Stimulated activated CD4-positive, alpha-beta T cell treated with anti-CD3 and anti-CD28 coated beads, Interleukin-1b, Interleukin-23, amount 100 ng/mL, for 24 hours (primary cell): ENCODE results near the gene TRIML1.

Experiments used
- DNase-seq, 4 experiments: peaks; one replicate each; pipeline ENCODE4 v3.0.0-alpha.2; 2020; ENCODE audit warnings: low read depth in 4 of 4, low spot score in 1 of 4

Gene TRIML1, protein sequence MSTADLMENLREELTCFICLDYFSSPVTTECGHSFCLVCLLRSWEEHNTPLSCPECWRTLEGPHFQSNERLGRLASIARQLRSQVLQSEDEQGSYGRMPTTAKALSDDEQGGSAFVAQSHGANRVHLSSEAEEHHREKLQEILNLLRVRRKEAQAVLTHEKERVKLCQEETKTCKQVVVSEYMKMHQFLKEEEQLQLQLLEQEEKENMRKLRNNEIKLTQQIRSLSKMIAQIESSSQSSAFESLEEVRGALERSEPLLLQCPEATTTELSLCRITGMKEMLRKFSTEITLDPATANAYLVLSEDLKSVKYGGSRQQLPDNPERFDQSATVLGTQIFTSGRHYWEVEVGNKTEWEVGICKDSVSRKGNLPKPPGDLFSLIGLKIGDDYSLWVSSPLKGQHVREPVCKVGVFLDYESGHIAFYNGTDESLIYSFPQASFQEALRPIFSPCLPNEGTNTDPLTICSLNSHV

DNA sequence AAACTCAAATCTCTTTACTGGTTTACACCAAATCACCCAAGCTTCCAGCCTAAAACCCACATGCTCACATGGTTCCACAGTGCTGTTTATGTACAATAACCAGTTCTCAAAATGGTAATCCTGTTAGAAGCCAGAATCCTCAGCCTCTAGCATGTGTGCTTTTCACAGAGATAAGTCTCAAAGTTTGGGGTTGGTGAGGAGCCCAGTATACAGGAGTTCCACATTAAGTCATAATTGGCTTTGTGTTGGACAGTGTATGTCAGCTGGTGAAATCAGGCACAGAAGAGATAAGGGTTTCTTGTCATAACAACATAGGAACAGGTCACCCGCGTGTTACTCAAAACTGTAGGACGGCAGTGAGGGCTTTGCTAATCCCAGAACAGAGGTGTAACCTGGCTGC is at the start of gene TRIML1:
Gene TRIML1, plus strand, starts transcription at position 301 of the 400 bp plus-strand sequence. CDS start 118 bp downstream, outside the sequence.
- DNase-seq: no peak

DNA sequence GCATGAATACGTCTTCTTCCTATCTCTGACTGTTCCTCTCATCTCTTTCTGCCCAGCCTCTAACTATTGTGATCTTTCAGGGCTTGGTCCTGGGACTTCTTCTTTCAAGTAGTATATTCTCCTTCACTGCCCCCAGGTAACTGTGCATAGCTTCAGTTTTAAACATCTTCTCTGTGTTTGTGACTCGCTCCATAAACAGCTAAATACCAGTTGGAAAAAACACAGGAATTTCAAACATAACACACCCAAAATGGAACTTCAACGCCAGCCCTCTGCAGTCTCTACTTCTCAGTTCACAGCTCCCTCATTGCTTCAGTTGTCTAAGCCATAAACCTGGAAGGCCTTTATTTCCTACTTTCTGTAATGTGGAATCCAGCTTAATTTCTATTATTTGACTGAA is 46.4 kb upstream of the TRIML1 start:
- DNase-seq: no peak

DNA sequence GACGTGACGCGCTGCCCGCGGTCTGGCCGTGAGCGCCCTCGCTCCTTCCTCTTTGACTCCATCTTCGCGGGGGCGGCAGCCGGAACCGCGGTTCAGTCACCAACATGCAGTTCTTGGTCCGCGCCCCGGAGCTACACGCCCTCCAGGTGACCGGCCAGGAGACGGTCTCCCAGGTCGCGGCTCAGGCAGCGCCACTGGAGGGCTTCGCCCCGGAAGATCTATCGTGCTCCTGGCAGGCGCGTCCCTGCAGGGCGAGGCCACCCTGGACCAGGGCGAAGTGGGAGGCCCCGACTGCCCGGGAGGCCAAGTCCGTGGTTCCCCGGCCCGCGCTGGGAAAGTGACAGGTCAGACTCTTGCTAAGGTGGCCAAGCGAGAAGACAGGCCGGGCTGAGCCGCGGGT is 32.8 kb upstream of the TRIML1 start:
- no peak for DNase-seq

DNA sequence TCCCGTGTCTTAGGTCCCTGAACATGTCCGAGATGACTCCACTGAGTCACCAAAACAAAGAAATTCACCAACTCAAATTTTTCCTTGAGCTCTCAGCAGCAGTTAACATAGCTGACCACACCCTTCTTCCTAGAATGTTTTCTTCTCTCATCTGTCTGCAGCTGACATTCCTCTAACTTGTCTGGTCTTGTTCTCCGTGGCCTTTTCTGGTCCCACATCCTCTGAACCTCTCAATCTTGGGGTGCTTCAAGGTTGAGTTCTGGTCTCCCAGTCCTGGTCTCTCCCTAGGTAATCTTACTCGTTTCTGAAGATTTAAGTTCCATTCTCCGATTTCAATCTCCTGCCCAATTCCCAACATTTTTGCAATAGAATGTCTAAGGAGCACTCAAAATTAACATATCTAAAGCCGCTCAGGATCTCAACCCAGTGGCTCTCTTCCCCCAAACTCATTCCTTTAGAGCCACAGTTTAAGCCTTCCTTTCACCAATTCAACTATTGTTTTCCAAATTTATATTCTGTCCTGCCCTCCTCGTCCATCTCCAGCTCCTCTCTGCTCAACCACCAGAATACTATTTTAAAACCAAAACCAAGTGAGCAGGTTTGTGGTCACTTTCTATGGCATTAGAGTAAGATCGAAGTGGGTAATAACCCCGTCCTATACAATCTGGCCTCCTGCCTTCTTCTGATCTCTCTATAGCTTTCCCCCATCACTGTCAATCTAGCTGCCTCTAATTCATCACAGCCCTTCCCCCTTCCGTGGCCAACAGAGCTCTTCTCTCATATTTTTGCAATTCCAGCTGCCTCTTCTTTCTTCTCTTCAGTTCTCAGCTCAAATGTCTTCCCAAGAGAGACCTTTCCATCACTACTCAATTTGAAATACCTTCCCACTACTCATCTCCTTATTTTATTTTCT is 31.1 kb upstream of the TRIML1 start:
- no peak for DNase-seq

DNA sequence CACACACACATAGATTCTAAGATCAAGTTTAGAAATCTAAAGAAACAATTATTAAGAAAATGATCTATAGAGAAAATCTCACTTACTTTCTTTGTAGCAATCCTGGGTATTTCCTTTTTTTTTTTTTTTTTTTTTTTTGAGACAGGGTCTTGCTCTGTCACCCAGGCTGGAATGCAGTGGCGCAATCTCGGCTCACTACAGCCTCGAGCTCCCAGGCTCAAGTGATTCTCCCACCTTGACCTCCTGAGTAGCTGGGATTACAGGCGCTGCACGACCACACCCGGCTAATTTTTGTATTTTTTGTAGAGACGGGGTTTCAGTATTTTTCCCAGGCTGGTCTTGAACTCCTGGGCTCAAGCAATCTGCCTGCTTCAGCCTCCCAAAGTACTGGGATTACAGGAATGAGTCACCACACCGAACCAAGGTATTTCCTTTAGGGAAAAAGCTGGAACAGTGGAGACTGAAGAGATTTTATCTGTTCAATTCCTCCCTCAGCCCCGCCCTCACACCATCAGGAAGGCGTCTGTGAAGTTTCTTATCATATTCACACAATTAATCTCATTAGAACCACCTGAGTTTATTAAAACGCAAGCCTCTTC is 30.0 kb upstream of the TRIML1 start, which contains the start of gene TRIML2:
Gene TRIML2, minus strand, starts transcription at position 447 of the 599 bp plus-strand sequence. CDS start 4,235 bp downstream, outside the sequence.
- DNase-seq: no peak

DNA sequence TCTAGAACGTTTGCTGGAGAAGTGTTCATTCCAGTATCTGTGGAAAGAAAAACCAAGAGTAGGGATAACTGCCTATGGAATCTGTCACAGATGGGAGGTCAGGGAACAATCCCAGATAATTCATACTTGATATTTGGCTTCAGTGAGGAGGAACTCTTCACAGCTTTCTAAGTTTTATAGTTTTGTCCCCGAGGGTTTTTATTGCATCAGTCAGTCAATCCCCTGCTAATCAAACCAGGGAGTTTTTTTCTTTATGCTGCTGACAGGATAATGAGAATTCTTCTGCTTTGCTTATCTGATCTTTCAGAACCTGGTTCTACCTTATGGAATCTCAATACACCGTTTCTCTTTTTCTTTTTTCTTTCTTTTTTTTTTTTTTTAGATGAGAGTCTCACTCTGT is 29.2 kb upstream of the TRIML1 start:
- no peak for DNase-seq

DNA sequence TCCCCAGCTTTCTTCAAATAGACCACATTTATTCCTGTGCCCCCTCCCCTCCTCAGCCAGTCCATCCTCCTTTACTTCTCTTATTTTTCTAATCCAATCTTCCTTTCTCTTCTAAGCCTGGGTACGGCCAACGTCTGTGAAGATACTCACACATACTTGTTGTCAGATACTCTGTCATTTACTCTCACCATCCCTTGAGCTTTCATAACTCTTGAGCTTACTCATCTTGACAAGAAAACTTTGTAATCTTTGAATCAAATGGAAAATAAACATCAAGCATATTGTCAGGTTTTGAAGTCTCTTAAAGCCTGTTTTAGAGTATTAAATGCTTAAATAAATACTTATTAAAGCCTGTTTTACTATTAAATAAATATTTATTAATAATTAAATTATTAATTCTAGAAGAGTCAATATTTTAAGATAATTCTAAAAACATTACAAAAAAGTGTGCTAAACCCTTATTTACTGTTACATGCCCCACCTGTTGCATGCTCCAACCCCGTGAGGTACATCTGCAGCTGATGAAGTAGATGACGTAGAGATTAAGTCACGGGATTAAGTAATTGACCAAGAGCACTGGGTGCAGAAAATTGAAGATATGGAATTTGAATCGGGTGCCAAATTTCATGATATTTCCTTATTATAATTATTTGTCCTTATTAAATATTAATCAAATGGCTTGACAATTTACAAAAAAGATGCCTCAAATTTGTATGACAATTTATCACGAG is 28.3 kb upstream of the TRIML1 start:
- no peak for DNase-seq

DNA sequence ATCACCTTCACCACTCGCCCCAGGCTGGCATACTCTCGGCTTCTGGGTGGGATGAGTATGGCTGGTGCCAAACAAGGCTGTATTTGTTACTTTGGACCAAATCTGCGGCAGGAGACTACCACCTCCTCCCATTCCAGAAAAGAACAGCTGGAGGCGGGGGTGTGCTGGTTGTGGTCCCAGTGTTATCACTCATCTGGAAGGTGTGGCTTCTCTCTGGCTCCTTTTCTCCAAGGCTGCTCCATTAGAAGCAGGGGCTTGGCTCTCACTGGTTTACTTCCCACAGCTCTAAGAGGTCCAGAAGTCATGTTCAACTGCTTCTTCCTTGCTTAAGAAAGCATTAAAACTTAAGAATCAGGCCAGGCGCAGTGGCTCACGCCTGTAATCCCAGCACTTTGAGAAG is 27.3 kb upstream of the TRIML1 start:
- DNase-seq: no peak

DNA sequence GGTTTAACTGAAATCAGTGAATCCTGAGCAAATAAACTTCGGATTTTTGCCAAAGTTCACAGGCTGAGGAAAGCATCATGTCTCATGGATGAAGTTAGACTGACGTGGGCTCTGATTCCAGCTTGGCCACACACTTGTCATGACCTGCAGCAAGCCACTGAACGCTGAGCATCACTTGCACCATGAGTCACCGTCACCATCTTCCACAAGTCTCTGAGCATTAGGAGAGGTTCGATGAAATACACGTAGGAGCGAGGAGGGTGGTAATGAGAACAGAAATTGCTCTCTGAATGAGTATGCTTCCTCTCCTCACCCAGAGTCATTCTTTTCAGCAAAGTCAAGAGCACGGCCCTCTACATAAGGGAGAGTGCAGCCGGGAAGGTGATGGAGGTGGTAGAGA is 26.1 kb upstream of the TRIML1 start:
- no peak for DNase-seq

DNA sequence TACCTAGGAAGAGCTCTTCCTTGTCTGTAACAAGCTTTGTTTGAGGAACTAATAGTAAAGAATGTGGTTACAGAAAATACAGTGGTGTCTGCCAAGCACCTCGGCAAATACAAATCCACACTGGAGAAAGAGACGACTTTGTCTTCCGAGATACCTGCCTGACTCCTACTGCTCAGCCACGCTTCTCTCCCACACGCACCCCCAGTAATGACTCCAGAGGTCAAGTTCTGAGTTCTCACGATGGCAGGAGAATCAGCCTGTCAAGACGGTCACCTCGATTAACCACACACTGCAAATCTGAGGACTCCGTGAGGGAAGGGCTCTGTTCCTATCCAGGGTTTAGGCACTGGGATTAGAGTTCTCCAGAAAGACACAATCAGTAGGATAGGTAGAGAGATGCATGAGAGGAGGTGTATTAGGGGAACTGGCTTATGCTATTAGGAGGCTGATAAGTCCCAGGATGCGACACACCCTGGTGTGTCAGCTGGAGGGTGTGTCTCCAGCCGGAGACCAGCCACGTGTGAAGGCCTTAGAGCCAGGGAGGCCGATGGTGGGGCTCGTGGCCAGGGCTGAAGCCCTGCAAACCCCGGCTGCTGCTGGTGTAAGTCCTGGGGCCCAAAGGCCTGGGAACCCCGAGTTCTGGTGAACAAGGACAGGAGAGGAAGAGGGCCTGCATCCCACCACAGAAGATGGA is 21.5 kb upstream of the TRIML1 start:
- DNase-seq: no peak

DNA sequence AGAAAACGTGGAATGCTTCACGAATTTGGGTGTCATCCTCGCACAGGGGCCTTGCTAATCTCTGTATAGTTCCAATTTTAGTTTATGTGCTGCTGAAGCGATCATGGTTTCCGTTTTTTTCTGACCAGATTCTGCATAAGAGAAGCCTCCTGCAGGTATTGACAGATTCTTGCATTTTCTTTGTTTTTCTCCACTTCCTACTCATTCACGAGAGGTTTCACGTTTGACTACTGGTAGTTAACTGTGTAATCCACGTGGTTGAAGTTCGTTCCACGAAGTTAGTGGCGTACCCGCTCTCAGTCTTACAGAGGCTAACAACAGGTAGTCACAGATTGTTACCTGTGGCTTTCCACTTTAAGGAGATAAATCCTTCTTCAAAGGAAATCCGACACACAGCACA is 17.7 kb upstream of the TRIML1 start:
- DNase-seq: no peak

DNA sequence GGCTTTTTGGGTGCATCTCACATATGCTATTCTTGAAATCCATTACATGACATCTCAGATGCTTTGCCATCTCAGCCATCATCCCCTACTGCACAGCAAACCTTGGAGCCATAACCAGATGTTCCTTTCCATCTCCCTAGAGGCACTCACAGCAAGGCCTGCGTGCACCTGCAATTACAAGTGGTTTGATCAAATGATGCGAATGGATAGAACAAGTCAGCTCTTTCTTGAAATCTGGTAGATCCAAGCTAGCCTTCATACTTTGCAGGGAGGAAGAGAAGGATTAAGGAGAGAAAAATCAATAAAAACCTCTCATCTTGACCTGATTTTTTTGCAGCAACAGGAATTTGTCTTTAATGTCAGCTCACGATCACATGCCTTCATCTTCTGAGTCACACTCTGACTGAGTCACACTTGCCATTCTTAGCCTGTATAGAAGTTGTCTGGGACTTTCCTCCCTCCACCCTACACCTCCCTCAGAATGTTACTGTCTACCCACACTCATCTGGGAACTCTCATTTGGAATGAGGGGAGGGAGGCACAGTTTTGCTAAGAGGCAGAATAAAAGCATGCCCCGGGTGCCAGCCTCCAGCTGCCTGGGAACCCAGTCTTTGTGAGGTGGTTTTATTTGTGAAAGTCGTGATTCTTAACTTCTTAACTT is 11.9 kb upstream of the TRIML1 start:
- no peak for DNase-seq

DNA sequence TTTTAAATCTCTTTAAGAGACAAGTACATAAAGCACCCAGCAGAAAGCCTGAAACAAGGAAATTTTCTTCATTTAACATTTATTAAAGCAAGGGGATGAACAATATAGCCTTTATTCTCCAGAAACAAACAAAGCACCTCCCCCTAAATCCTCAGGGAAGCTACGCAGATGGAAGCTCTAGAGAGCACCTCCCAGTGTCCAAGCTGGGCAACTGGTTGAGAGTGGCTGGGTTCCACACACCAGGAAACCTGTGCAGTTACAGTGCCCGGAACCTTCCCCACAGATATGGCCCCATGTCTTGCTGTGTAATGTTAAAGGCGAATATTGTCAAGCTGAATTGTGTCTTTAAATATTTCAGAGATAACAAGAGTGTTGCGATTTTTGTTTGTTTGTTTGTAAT is 8.9 kb upstream of the TRIML1 start:
- DNase-seq: no peak

DNA sequence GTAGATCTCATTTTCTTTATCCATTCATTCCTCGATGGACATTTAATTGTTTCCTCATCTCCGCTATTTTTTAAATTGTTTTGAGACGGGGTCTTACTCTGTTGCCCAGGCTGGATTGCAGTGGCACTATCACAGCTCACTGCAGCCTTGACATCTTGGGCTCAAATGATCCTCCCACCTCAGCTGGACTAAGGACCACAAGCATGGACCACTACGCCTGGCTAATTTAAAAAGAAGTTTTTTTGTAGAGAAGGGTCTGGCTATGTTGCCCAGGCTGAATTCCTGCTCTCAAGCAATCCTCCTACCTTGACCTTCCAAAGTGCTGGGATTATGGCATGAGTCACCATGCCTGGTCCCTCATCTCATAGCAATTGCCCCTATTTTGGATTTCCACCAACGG is 7.0 kb upstream of the TRIML1 start:
- no peak for DNase-seq

DNA sequence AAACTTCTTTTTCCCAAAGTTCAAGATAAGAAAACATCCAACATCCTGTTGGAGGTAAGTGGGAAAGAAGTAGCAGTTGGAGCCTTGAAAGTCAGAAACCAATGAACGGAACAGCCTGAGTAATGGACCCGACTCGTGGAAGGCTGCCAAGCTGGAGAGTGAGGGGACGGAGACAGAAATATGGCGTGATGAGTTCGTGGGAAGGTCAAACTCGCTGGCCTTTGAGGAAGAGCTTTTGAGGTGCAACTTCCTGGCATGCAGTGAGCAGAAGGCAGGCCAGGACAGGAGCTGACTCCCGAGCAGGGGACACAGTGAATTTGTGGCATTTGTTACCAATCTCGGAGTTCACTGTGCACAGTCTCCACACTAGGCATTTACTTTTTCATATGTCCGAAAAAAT is 1.0 kb upstream of the TRIML1 start:
- no peak for DNase-seq

DNA sequence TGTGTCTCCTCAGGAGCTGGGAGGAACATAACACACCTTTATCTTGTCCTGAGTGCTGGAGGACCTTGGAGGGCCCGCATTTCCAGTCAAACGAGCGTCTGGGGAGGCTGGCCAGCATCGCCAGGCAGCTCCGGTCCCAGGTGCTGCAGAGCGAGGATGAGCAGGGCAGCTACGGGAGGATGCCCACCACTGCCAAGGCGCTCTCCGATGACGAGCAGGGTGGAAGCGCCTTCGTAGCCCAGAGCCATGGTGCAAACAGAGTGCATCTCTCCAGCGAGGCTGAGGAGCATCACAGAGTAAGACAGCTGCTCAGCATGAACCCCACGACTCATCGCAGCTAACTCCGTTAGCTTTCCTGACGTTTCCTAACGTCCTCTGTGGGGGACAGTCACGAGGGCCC is 430 bp downstream of the TRIML1 start:
- no peak for DNase-seq

DNA sequence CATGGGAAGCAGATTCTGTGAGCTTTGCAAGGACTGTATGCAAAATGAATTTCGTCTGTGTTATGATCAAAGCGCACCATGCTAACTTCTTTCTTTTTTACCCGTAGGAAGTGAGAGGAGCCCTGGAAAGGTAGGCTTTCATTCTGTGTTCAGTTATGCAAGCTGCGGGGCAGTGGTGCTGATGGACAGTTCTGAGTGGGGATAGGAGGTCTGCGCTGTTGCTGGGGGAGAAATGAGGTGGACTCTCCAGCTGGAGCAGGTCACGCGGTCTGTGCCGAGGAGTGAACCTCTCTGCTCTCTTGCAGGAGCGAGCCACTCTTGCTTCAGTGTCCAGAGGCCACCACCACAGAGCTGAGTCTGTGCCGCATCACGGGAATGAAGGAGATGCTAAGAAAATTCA is 4.5 kb downstream of the TRIML1 start:
- DNase-seq: no peak

DNA sequence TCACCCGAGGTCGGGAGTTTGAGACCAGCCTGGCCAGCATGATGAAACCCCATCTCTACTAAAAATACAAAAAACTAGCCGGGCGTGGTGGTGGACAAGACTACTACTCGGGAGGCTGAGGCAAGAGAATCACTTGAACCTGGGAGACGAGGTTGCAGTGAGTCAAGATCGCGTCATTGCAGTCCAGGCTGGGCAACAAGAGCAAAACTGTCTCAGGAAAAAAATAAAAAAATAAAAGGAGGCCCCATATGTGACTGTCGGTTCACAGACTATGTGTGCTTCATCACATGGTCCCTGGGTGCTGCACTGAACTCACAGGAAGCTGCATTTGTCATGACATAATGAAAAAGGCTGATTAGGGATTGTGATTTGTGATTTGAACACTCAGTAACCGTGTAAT is 6.4 kb downstream of the TRIML1 start:
- DNase-seq: no peak

DNA sequence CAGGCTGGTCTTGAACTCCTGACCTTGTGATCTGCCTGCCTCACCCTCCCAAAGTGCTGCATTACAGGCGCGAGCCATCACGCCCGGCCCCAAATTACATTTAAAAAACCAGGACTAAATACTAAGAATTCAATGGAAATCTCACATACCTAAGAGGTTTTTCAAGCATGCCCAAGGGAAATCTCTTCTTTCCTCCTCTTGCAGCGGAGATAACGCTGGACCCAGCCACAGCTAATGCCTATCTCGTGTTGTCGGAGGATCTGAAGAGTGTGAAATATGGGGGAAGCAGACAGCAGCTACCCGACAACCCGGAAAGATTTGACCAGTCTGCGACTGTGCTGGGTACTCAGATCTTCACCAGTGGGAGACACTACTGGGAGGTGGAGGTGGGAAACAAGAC is 7.4 kb downstream of the TRIML1 start:
- no peak for DNase-seq

DNA sequence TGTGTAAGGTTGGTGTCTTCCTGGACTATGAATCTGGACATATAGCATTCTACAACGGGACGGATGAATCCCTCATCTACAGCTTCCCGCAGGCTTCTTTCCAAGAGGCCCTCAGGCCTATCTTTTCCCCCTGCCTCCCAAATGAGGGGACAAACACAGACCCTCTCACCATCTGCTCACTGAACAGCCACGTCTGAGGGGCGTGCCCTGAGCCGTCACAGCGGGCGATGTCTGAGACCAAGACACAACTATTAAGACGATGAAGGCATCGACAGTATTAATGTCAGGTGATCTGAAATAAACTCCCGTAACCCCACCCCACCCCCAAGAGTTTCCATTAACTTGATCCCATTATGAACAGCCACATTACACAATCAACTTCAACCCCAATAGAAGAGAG is 7.9 kb downstream of the TRIML1 start:
- DNase-seq: no peak
